Activated CD4-positive, alpha-beta T cell treated with anti-CD3 and anti-CD28 coated beads for 4 hours (primary cell): Measurements from ENCODE around the gene EHD2.
"Not testable (repeated sequence)": the region's sequence is repeated elsewhere in the genome, so short reads cannot be mapped to it uniquely, and the experiment has no call there.

Source experiments
- DNase-seq, 2 donors: peaks; one replicate each; pipeline ENCODE4 v3.0.0-alpha.2; 2020

The EHD2 gene

GRCh38 chr19:47752440-47753211, 39.4 kb downstream of the EHD2 start:
- DNase-seq, result no peak

DNA sequence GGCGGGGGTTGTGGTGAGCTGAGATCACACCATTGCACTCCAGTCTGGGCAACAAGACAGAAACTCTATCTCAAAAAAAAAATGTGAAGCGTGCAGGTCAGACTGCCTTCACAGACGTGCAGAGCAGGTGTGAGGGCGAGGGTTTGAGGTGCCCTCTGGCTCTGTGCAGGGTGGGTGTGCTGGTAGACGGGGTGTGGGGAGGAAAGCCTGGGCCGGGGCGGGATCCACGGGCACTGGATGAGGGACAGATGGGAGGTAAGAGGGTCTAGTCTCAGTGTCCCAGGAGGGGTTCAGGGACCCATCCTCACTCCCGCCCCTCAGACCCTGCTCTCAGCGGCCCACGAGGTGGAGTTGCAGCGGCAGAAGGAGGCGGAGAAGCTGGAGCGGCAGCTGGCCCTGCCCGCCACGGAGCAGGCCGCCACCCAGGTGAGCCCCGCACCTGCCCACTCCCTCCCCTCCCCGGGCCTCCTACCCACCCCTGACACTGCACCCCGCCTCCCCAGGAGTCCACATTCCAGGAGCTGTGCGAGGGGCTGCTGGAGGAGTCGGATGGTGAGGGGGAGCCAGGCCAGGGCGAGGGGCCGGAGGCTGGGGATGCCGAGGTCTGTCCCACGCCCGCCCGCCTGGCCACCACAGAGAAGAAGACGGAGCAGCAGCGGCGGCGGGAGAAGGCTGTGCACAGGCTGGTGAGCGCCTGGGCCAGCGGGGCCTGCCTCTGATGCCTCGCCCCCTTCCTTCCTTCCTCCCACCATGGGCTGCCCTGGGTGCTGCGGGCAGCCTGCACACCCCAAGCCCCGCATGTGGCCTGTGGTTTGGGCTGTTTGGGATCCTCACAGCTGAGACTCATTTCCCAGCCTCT, 41.2 kb downstream of the EHD2 start:
- no peak for DNase-seq

DNA sequence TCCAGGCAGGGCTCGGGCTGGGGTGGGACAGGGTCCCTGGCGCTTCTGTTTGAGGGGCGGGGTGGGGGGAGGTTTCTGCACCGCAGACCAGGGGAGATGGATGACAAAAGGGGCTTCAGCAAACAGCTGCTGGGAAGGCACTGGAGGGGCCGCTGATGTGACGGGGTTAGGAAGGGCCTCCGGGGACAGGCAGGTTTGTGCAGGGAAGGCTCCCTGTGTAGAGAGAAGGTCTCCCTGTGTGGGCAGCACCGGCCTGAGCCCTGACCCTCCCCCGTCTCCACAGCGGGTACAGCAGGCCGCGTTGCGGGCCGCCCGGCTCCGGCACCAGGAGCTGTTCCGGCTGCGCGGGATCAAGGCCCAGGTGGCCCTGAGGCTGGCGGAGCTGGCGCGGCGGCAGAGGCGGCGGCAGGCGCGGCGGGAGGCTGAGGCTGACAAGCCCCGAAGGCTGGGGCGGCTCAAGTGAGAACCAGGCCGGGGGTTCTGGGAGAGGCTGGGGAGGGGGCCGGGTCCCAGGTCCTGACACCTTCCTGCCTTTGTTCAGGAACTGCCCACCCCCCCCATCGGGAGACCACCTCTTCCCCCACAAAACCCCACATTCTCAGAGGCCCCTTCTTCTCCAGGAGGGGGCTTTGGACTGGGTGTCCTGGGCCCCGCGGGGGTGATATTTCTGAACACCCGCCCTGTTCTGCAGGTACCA, 42.0 kb downstream of the EHD2 start:
- DNase-seq, result no peak

DNA sequence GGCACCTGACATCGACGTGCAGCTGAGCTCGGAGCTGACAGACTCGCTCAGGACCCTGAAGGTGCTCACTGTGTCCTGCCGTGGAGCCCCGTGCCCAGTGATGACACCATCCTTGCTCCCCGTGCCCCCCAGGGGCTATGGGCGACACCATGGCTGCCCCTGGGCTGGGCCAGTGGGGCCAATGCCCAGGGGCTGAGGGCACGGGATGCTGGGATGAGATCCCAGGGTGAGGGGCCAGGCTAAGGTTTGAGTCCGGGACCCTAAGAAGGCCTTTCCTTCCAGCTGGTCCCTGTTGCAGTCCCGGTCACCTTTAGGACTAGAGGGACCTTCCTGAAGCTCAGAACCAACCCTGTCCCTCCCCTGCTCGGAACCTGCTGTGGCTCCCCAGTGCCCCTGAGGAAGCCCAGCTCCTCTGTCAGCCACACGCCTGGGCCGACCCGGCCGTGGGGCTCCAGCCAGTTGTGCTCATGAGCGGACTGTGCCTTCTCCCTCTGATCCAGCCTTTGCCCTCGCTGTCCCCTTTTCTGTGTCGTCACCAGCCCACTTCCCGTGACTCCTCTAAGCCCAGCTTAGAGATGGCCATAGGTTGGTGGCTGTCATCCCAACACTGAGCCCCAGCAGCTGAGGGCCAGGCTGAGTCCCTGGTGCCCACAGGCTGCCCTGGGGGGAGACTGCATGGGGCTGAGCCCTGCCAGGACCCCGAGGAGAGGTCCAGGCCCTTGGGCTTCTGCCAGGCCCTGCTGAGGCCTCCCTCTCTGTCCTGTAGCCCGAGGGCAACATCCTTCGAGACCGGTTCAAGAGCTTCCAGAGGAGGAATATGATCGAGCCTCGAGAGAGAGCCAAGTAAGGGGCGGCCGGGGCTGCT, 42.8 kb downstream of the EHD2 start:
- DNase-seq, result no peak

DNA sequence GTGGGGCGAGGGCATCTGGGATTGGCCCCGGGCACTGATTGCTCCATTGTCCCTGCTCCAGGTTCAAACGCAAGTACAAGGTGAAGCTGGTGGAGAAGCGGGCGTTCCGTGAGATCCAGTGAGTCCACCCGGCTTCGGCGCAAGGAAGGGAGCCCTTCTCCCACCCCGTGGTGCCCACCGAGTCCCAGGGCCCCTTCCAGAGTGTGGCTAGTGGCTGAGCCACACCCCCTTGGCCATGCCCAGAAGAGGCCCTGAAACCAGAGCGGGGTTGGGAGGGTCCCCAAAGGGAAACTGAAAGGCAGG, 43.4 kb downstream of the EHD2 start:
- DNase-seq, result no peak

DNA sequence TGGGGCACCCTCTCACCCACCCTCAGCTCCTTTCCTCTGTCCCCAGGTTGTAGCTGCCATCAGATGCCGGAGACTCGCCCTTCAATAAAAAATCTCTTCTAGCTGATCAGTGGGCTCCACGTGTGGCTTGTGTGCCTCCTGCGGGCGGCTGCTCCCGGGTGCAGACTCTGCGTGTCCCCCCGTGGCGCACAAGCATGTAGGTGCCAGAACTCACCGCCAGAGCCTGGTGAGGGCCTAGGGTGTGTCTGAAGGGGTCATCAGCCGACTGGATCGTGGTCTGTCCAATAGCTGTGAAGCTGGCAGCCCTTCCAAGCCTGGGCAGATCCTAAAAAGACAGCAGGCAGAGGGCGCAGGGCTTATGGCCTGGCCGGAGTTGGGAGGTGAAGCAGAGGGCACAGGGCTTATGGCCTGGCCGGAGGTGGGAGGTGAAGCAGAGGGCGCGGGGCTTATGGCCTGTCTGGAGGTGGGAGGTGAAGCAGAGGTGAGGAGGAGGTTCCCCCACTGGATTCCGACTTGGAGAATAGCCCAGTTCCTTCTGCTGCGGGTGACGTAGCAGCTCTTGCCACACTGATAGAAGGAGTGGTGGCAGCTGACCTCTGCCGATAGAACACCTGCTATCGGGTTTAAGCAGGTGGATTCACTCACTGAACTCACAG, 43.9 kb downstream of the EHD2 start:
- DNase-seq, result no peak

- DNase-seq, result no peak
Measured at GRCh38 chr19:47757617-47758442, 44.6 kb downstream of the EHD2 start.

DNA sequence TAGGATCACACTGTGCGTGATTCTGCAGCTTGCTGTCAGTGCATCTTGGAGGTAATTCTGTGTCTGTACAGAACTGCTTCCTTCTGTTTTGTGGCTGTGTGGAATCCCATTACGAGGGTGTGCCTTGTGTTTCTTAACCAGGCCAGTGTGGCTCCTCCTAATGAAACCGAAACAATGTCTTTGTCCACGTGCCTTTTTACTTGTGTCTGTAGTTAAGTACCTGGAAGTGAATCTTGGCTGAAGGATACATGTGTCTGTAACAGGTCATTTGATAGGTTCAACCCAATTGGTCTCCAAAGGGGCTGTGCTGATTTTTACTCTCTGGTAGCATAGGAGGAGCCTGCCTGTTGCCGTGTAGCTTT, 45.2 kb downstream of the EHD2 start:
- DNase-seq, result no peak

- no peak for DNase-seq
Measured at GRCh38 chr19:47760632-47760999, 47.4 kb downstream of the EHD2 start.

- no peak for DNase-seq
Measured at GRCh38 chr19:47761566-47761965, 48.3 kb downstream of the EHD2 start.

DNA sequence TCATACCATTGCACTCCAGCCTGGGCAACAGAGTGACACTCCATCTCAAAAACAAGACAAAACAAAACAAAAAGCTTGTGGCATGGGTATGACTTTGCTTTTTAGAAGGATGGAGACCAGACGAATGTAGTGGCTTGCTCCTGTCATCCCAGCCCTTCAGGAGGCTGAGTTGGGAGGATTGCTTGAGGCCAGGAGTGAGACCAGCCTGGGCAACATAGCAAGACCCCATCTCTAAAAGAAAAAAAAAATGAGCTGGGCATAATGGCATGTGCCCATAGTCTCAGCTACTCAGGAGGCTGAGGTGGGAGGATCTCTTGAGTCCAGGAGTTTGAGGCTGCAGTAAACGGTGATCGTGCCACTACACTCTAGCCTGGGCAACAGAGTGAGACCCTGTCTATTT, 48.9 kb downstream of the EHD2 start:
- DNase-seq, result no peak

- no peak for DNase-seq
Measured at GRCh38 chr19:47762615-47763308, 49.5 kb downstream of the EHD2 start.

- not testable (repeated sequence) for DNase-seq
Measured at GRCh38 chr19:47764705-47765104, 51.5 kb downstream of the EHD2 start.

DNA sequence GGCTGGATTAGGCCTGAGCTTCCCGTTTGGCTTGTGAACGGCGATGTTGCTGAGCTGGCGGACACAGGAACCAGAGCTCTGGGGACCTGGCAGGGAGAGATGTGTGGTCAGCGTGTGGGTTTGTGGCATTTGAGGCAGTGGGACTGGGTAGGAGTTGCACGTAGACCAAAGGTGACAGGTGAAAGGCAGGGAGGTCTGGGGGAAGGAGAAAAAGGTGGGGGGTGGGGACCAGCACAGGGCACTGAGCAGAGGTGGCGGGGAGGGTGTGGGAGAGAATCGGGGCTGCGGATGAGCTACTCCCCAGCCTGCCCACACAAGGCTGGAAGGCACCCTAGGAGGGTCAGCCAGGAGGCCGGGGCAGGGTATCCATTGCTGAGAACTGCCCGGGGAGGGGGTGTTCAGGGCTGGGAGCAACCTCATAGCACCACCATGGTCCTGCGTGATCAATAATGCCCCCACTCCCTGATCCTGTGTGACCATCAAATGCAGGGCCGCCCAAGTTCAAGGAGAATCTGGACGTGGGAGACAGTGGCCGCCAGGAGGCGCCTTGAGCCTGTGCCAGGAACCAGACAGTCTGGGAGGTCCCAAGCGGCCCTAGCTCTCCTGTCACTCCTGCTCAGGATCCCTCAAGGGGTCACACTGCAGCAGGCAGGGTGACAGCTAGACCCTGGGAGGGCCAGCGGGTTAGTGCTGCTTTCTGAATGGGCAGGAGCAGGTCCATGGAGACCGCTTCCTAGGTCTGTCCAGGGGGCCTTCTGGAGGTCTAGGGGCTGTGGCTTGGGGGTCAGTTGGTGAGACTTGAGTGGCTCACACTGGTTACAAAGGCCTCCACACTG, 52.5 kb downstream of the EHD2 start:
- DNase-seq, result peak; percentile 32 to 44

- DNase-seq, result no peak
Measured at GRCh38 chr19:47766359-47766620, 53.1 kb downstream of the EHD2 start.

GRCh38 chr19:47766670-47767069, 53.4 kb downstream of the EHD2 start:
- no peak for DNase-seq

- no peak for DNase-seq
Measured at GRCh38 chr19:47767349-47767748, 54.1 kb downstream of the EHD2 start.

DNA sequence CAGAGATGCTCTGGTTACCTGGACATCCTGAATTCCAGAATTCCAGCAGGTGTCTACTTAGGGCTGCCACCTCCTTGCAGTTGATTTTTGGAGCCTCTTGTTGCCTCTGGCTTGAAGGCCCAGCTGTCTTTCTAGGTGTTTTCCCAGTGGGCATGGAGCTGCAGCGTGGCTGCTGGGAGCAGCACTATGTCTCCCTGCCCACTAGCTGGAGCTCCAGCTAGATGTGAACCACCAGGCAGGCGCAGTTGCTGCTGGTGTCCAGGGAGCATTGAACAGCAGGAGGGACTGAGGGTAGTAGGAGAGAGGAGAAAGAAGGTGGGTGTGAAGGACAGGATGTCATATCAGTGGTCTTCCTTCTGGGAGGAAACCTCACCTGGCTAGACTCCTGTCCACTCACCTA, 55.4 kb downstream of the EHD2 start:
- no peak for DNase-seq

GRCh38 chr19:47769534-47769933, 56.3 kb downstream of the EHD2 start:
- DNase-seq, result no peak

GRCh38 chr19:47771291-47771690, 58.1 kb downstream of the EHD2 start:
- not testable (repeated sequence) for DNase-seq
